NCI-H748 (cell line): Measurements from ENCODE around the gene COPG2.

Experiments used
- DNase-seq: peaks from one replicate; lab custom pipeline; 2025; ENCODE audit not compliant: unreplicated experiment; lab: John Stamatoyannopoulos, UW

COPG2 gene

GRCh38 chr7:130505753-130506152 is 162.8 kb downstream of the COPG2 start:
- no peak for DNase-seq

- no peak for DNase-seq
These were observed 167.6 kb downstream of the COPG2 start for GRCh38 chr7:130500910-130501309.

- no peak for DNase-seq
These were observed 168.1 kb downstream of the COPG2 start for GRCh38 chr7:130500463-130500862.

GRCh38 chr7:130494431-130494858 is 174.1 kb downstream of the COPG2 start:
- no peak for DNase-seq

GRCh38 chr7:130493275-130493873 is 175.2 kb downstream of the COPG2 start:
- no peak for DNase-seq

GRCh38 chr7:130492523-130493274 is 175.8 kb downstream of the COPG2 start:
- DNase-seq: no peak

- peak; percentile 83 for DNase-seq
These were observed 176.6 kb downstream of the COPG2 start, which contains the start of gene MEST for GRCh38 chr7:130491841-130492522. TSS of gene MEST (plus strand) at chr7:130492085. CDS start at chr7:130492314, 229 bp downstream.

GRCh38 chr7:130490888-130491804 is 177.4 kb downstream of the COPG2 start:
- DNase-seq: peak; percentile 65

GRCh38 chr7:130490311-130490791 is 178.2 kb downstream of the COPG2 start:
- peak; percentile 67 for DNase-seq

- no peak for DNase-seq
These were observed 179.2 kb downstream of the COPG2 start for GRCh38 chr7:130489140-130489983.

GRCh38 chr7:130488392-130489139 is 180.0 kb downstream of the COPG2 start:
- DNase-seq: no peak

GRCh38 chr7:130486954-130487436 is 181.6 kb downstream of the COPG2 start:
- DNase-seq: no peak

GRCh38 chr7:130486114-130486953 is 182.2 kb downstream of the COPG2 start:
- DNase-seq: peak; percentile 86

- DNase-seq: no peak
These were observed 182.8 kb downstream of the COPG2 start for GRCh38 chr7:130485734-130486113.

GRCh38 chr7:130483031-130483430 is 185.5 kb downstream of the COPG2 start:
- no peak for DNase-seq

- DNase-seq: no peak
These were observed 186.7 kb downstream of the COPG2 start for GRCh38 chr7:130481898-130482297.

GRCh38 chr7:130479716-130480400 is 188.7 kb downstream of the COPG2 start:
- no peak for DNase-seq

GRCh38 chr7:130478991-130479390 is 189.6 kb downstream of the COPG2 start:
- DNase-seq: no peak
